GM12873 (cell line): ENCODE results near the gene ANKRD53.

Source experiments
- CTCF ChIP-seq: IDR thresholded peaks from 2 replicates; pipeline ENCODE4 v1.5.1; 2012; ENCODE audit warnings: low read depth, mild to moderate bottlenecking, moderate library complexity, low read length, control low read depth; ENCODE audit not compliant: insufficient read depth; ENCODE audit errors: missing control alignments

ANKRD53 gene

GRCh38 chr2:70977605-70978205, 725 bp upstream of the ANKRD53 start:
- TF ChIP-seq CTCF: no peak

DNA sequence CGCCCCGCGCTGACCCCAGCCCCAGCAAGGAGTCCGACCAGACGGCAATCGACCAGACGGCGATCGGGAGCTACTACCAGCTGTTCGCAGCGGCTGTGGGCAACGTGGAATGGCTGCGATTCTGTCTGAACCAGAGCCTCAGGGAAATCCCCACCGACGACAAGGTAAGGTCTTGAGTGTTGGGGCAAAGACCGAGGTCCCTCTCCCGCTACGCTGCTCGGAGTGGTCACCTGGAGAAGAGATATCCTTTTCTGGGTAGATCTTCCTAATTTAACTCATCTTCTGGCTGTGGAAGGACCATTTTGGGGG, 704 bp downstream of the ANKRD53 start:
- TF ChIP-seq CTCF: no peak

DNA sequence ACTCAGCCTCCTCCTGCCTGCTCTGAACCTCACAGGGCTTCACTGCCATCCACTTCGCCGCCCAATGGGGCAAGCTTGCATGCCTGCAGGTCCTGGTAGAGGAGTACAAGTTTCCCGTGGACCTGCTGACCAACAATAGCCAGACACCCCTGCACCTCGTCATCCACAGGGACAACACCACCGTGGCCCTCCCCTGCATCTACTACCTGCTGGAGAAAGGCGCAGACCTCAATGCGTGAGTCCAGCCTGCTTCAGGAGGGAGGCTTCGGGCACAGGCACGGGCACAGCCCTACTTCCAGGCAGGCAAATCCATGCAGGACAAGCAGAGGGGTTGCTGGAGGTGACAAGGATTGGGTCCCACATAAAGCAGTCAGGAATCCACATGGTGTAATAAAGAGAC, 1.2 kb downstream of the ANKRD53 start:
- no peak for TF ChIP-seq CTCF

GRCh38 chr2:70981421-70981820, 3.0 kb downstream of the ANKRD53 start:
- TF ChIP-seq CTCF: no peak

GRCh38 chr2:70981866-70982810, 3.7 kb downstream of the ANKRD53 start:
- TF ChIP-seq CTCF: no peak

DNA sequence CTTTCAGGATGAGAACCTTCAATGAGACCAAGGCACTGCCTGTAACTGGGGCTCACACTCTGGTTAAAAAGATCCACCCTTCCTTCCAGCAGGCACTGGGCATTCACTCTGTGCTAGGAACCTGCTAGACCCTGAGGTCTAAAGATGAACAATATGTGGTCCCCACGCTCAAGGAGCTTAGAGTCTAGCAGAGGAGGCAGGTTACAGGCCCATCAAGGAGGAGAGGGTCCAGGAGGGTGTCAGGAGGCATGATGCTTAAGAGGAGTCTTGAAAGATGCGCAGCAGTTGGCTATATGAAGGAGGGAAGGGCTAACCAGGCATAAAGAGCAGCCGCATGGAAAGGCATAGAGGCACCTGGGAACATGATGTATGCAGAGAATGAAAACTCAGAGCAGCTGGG, 4.5 kb downstream of the ANKRD53 start:
- TF ChIP-seq CTCF: no peak

DNA sequence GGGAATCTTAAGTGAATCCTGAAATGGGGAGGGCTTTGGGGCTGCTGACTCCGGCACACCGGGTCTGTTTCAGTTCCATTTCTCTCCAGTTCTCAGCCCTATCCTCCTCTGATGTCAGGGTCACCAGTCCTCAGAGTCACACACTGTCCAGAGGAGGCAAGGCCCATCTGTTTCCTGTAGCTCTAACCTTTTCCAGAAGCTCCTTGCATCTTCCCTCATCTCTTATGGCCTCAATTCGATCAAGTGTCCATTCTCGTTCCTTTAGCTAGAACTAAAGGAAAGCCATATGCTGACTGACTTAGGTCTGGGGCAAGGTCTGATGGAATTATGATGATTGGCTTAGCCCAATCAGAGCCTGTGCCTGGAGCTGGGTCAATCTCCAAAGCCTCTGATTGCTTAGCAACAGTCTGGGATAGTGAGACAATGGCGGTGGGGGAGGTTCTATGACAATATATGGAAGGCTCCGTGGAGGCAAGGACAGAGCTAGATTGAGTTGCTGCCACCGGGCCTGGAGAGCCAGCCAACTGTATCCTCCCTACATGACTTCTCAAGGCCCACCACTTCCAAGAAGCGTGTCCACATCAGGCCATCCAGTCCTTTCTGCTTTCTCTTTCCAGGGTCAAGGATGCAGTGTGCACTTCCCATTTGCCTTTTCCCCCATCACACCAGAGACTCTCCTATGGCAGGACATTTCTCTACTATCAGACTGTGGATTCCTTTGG, 5.2 kb downstream of the ANKRD53 start:
- TF ChIP-seq CTCF: no peak
